WERI-Rb-1 (cell line): ENCODE results near the gene OXT.

Experiments used
- DNase-seq: peaks from one replicate; pipeline ENCODE4 v3.0.0-alpha.2; 2020
- H3K27ac ChIP-seq: fragments of 250-450 bp; sonication (Bioruptor Pico); 2 replicates; pipeline ENCODE4 v1.5.1; 2020; ENCODE audit warnings: mild to moderate bottlenecking, moderate library complexity
- H3K27me3 ChIP-seq: fragments of 250-450 bp; sonication (Bioruptor Pico); 2 replicates; pipeline ENCODE4 v1.5.1; 2021; ENCODE audit warnings: mild to moderate bottlenecking, low read depth, moderate library complexity; ENCODE audit not compliant: insufficient read depth, severe bottlenecking
- H3K36me3 ChIP-seq: fragments of 250-450 bp; sonication (Bioruptor Pico); 2 replicates; pipeline ENCODE4 v1.5.1; 2020; ENCODE audit warnings: mild to moderate bottlenecking, moderate library complexity
- H3K4me3 ChIP-seq: 2 replicates; pipeline ENCODE4 v1.5.1; 2011; ENCODE audit warnings: low read depth, mild to moderate bottlenecking, control low read depth, low read length
- H3K9me3 ChIP-seq: fragments of 250-450 bp; sonication (Bioruptor Pico); 2 replicates; pipeline ENCODE4 v1.5.1; 2021; ENCODE audit warnings: mild to moderate bottlenecking, moderate library complexity; ENCODE audit not compliant: severe bottlenecking
- TF ChIP-seq, protein P1 (sequence below): IDR thresholded peaks from 2 replicates; pipeline ENCODE4 v1.5.1; 2011; ENCODE audit warnings: low read depth, mild to moderate bottlenecking, control low read depth, inconsistent platforms, low read length

Gene OXT

DNA sequence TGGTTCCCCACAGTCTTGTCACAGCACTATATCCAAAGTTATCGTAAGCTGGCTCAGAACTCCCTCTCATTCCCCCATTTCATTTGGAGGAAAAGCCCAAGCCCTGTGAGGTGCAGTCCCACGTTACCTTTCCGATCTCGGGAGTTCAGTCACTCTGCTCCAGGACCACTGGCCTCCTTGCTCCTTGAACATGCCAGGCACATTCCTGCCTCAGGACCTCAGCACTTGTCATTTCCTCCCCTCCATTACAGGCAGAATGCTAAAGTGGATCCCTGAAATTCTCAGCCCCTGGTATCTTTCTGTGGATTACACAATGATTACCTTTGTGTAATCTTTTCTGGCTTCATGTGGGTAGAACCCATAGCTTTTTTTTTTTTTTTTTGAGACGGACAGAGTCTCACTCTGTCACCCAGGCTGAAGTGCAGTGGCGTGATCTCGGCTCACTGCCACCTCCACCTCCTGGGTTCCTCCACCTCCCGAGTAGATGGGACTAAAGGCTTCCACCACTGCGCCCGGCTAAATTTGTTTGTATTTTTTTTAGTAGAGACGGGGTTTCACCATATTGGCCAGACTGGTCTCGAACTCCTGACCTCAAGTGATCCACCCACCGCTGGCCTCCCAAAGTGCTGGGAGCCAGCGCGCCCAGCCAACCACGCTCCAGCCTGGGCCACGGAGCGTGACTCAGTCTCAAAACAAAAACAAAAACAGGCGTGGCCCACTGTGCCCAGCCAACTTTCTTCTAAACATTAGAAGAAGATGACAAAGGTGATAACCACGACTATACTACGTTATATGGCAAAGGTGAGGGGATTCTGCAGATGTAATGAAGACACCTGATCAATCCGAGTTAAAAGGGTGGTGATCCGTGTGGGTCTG lies 4.0 kb upstream of the OXT start:
- H3K27ac ChIP-seq, result no peak overlapping the region
- DNase-seq, result no peak

DNA sequence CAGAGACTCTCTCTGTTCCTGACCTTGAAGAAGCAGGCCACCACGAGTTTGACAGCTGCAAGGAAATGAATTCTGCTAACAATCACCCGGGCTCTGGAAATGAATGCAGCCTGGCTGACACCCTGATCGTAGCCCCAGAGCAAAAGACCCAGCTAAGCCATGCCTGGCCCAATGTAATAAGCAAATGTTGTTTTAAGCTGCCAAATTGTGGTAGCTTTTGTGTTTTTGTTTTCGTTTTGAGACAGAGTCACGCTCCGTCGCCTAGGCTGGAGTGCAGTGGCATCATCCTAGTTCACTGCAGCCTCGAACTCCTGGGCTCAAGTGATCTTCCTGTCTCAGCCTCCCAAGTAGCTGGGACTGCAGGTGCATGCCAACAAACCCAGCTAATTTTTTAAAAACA lies 3.3 kb upstream of the OXT start:
- H3K36me3 ChIP-seq, result no peaks in the 10 kb centered on the region
- TF ChIP-seq, protein P1, sequence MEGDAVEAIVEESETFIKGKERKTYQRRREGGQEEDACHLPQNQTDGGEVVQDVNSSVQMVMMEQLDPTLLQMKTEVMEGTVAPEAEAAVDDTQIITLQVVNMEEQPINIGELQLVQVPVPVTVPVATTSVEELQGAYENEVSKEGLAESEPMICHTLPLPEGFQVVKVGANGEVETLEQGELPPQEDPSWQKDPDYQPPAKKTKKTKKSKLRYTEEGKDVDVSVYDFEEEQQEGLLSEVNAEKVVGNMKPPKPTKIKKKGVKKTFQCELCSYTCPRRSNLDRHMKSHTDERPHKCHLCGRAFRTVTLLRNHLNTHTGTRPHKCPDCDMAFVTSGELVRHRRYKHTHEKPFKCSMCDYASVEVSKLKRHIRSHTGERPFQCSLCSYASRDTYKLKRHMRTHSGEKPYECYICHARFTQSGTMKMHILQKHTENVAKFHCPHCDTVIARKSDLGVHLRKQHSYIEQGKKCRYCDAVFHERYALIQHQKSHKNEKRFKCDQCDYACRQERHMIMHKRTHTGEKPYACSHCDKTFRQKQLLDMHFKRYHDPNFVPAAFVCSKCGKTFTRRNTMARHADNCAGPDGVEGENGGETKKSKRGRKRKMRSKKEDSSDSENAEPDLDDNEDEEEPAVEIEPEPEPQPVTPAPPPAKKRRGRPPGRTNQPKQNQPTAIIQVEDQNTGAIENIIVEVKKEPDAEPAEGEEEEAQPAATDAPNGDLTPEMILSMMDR, result no peak
- DNase-seq, result no peak
- no peak overlapping the region for H3K4me3 ChIP-seq
- H3K27ac ChIP-seq, result no peak overlapping the region
- no peaks in the 10 kb centered on the region for H3K9me3 ChIP-seq
- H3K27me3 ChIP-seq, result no peaks in the 10 kb centered on the region

More for the DNA sequence above, 4.0 kb upstream of the OXT start:
- Histone ChIP-seq H3K27me3 (no peaks in the 10 kb centered on the region), H3K4me3 (no peak overlapping the region), H3K9me3 (no peaks in the 10 kb centered on the region), H3K36me3 (no peaks in the 10 kb centered on the region)
- TF ChIP-seq, protein P1, result no peak

DNA sequence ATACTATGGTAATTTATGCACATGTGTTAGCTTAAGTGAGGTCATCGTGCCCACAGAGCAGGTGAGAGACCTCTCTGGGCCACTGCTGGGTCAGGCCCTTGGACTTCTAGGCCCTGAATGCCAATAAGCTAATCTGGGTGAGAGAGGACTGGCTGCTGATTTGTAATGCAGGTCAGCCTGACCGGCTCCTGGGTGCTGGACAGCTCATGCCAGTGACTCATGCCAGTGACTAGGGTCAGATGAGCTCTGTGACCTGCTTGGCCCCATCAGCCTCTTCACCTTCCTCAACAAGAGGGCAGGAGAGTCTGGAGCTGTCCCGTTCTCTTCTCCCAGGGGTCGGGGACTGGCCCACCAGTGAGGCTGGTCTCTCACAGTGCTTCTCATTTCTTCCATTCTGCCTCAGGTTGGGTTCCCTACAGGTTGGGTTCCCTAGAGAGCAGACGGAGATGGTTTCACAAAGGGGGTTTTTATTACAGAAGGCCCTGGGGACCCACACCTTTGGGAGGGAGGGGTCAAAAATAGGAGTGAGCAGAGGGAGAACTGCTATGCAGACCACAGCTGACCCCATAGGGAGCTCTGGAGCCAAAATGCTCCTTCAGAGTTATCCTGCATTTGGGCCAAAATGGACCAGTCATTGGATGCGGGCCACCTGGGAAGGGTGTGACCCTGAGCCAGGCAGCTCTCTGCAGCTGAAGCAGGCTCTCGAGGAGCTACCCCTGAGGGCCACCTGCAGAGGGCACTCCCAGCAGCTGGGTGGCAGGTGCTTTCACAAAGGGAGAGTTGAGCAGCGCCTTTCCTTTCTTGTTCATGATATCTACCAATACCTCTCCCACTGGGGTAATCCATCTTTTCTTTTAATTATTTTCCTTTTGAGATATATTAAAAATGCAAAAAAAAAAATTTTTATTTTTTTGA lies 2.2 kb upstream of the OXT start:
- TF ChIP-seq, protein P1, result peak; percentile 69
- Histone ChIP-seq H3K9me3 (no peaks in the 10 kb centered on the region), H3K27ac (no peak overlapping the region), H3K36me3 (no peaks in the 10 kb centered on the region), H3K27me3 (no peaks in the 10 kb centered on the region), H3K4me3 (no peak overlapping the region)
- DNase-seq, result peak; percentile 36

DNA sequence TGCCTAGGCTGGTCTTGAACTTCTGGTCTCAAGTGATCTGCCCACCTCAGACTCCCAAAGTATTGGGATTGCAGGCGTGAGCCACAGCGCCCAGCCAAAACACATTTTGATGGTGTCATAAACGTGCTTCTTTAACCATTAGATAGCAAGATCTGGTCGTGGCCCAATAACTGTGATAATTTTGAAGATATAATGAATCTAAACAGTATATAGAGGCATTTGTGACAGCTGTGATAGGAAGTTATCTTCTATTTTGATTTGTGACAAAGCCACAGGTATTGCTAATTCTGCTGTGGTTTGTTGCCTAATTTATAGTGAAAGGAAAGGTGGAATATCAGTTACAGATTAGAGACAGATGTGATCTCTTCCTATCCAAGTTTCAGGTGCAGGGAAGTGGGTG lies 695 bp upstream of the OXT start:
- H3K27me3 ChIP-seq, result no peaks in the 10 kb centered on the region
- no peaks in the 10 kb centered on the region for H3K9me3 ChIP-seq
- H3K27ac ChIP-seq, result no peak overlapping the region
- TF ChIP-seq, protein P1, result no peak
- H3K36me3 ChIP-seq, result no peaks in the 10 kb centered on the region
- no peak overlapping the region for H3K4me3 ChIP-seq
- no peak for DNase-seq

DNA sequence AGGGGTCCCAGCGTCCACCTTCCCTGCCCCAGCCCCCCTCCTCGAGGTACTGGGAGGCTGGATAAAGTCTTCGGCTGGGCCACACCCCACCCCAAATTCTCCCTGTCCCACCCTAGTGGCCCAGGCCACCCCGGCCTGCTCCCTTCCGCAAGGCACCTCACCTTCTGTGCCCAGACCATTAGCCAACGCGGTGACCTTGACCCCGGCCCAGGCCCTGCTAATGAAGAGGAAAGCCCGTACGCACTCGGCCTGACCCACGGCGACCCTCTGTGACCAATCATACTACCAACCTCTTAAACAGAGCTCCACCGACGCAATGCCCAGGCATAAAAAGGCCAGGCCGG lies 182 bp upstream of the OXT start:
- no peaks in the 10 kb centered on the region for H3K36me3 ChIP-seq
- no peaks in the 10 kb centered on the region for H3K27me3 ChIP-seq
- H3K27ac ChIP-seq, result no peak overlapping the region
- no peak overlapping the region for H3K4me3 ChIP-seq
- H3K9me3 ChIP-seq, result no peaks in the 10 kb centered on the region
- no peak for DNase-seq
- TF ChIP-seq, protein P1, result no peak
